Umbilical cord (tissue), 2 donors: ENCODE results near the gene STXBP4. TPM values are rescaled to one million over a fixed set of nuclear protein-coding genes. Genes with fewer than 3 reads are reported as not detected.
A peak's percentile ranks its signal among the peaks of the same experiment; 100 is the strongest.

ENCODE experiments used
- DNase-seq: peaks from one replicate; pipeline ENCODE4 v3.0.0-alpha.2; 2015; ENCODE audit warnings: low spot score
- total RNA-seq: library from RNA; depleted of rRNA; stranded (reverse); fragments of >200 nt; gene quantifications from one replicate; pipeline ENCODE4 v1.2.3, GENCODE V29; 2014; ENCODE audit warnings: low replicate concordance; ENCODE audit not compliant: insufficient read depth

Gene STXBP4
- total RNA-seq, 1 donor from 2014 or later = 23.6 TPM

DNA sequence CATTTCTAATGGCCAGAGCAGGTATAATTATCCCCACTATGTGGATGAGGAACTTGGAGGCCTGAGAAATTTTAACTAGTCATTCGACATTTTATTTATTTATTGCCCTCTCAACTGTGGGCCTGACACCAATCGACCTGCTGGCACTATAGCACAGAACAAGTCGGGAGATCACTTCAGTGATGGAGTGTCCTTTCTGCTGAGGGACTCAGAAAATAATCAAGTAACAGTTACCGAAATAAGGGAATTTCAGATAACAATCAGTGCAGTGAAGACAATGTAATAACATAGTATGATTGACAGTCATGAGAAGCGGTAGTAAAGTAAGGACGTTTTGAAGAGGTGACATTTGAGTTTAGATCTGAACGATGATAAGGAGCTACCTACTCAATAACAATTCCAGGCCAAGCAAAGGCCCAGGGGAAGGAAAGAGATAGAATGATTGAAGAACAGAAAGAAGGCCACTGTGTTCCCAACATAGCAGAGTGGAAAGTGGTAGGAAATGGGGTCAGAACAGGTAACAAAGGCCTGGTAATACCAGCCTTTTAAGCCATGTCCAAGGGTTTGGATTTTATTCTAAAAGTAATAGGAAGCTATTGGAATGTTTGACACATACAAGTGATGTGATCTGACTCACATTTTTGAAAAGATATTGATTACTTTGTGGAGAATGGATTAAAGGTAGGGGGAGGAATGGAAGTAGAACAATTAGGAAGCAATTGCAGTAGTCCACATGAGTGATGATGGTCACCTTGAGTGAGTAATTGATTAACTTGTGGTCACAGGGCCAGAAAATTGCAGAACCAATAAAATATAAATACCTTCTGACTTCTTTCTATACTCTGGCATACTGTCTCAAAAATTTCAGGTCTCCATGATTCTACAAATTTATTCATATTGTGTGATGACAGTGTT is 1.4 kb downstream of the STXBP4 start:
- DNase-seq = no peak

DNA sequence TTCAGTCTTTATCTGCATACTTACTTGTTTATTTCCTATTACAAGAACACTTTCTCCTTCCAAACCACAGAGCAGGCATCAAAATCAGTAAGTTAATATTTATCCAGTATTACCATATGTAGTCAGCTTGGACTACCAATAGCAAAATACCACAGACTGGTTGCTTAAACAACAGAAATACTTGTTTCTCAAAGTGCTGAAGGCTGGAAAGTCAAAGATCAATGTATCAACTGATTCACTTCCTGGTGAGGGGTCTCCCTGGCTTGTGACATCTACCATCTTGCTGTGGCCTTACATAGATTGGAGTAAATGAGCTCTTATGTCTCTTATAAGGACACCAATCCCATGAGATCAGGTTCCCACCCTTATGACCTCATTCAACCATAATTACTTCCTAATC is 2.6 kb downstream of the STXBP4 start:
- DNase-seq = no peak

DNA sequence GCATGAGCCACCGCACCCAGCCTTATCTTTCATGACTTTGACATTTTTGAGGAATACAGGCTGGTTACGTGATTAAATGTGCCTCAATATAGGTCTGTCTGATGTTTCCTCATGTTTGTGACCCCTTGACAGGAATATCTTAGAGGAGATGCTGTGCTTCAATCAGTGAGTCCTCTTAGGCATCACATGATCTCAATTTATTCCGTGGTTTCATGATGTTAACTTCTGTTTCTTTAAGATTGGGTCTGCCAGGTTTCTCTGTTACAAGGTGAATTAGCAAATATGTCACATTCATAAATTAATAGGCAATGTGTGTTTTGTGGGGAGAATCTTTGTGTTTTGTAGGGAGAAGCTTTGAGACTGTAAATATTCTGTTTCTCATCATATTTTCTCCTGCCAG is 3.3 kb downstream of the STXBP4 start:
- DNase-seq = no peak

DNA sequence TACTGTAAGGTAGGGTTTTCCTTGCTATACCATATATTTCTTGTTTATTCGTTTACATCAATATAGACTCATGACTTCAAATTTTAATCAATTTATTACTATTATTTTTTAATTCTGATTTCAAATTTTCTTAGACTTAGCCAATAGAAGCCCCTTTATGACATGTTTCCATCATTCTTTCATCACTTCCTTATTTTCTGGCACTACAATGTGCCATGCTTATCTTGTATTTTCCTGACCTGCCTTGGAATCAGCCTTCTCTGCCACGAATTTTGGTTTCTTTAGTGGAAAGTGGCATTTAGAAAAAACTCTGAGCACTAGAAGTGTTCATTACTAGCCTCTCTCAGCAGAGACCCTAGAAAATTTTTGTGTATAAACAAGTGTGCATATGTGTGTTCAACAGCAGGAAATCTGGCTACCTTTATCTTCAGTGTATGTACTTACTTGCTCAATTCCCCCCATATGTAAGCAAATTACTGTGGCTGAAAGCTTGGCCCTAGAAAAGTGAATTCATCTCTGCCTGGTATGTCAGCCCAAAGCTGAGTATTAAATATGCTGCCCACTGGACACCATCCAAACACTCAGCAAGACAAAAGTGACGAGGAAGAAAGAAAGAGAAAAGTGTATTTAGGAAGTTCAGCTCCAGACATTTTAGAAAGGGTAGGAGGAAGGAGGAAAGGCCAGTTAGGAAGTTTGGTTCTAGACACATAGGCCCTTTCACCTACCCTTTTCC is 4.0 kb downstream of the STXBP4 start:
- no peak for DNase-seq

DNA sequence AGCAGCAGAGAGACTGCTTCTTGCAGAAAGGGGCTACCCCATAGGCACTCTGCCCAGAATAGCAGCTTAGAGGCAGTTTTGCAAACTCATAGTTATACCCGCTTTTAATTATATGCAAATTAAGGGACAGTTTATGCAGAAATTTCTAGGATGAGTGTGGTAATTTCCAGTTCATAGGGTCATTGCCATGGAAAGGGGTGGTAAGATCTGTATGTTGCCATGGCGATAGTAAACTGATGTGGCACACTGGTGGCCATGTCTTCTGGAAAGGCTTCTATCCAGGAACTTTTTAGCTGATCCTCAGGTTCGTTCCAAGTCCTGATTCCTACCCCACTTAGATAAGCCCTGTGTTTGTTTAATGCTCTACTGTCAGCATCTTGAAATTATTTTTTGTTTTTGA is 6.2 kb downstream of the STXBP4 start:
- DNase-seq = no peak

DNA sequence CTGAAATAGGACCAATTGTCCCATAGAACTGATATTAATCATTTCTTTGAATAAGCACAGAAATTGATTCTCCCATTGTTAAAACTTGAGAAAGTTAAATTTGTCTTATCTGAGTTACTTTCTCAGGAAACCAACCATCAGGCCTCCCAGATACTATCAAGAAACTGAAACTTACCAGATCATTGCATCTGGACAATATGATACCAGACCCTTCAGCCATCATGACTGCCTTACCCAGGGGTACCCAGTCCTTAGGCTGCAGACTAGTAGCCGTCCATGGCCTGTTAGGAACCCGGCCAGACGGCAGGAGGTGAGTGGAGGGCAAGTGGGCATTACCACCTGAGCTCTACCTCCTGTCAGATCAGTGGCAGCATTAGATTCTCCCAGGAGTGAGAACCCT is 7.8 kb downstream of the STXBP4 start:
- DNase-seq = no peak

DNA sequence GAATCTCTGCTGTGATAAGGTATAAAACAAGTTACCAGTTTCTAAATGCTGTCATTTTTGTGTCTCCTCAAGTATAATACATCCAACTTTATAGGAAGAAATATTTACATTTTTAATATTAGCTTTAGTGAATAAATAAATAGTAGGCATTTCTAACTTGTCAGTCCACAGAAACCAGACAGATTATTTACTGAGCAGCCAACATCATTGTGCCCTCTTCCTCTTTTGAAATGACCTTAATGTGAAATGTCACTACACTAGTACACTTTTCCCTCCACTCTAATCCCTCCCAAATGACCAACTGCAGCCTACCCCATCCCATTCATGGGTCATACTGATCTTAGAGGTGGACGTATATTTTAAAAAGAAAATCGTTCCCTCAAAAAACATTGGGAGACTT is 9.2 kb downstream of the STXBP4 start:
- no peak for DNase-seq

DNA sequence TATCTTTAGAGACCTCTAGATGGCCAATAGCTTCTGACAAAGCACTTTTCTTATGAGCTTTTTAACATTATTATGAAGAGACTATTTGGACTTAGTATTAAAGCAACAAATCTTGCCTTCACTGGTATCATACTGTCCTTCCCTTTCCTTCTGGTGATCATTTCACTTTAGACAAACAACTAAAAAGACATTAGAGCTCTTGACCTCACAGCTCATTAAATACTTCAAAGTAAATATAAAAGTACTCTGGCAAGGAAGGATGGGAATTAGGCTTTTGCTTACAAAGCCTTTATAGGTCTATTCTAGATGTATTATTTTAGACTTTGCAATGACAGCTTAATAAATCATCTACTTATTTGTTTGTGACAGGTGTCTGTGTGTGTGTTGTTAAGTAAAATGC is 11.1 kb downstream of the STXBP4 start:
- DNase-seq = no peak

DNA sequence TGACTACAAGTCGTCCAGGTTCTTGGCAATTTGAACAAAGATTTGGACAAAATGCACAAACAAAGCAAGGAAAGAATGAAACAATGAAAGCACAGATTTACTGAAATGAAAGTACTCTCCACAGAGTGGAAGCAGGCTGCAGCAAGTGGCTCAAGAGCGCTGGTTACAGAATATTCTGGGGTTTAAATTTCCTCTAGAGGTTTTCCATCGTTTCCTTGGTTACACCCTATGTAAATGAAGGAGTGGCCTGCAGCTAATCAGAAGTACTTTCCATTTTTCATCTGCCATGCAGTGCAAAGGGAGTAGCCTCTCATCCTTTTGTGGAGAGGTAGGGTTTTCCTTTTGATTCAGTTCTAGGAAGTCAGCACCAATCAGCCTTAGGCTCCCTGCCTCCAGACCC is 11.8 kb downstream of the STXBP4 start:
- DNase-seq = no peak

DNA sequence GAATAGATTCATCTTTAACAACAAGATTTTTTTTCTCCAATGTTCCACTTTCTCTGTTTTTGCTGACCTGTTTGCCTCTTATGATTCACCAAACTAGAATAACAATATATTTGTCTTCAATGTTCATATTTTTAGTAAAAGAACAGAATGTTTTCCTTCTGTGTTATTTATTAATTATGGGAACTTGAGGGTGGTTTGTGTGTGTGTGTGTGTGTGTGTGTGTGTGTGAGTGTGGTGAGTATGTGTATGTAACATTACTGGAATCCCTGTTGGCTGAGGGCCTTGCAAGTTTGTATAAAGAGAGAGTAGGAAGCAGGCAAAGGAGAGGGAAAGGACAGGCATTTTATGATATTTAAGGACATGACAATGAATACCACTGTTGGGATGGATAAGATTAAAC is 13.8 kb downstream of the STXBP4 start:
- DNase-seq = no peak

DNA sequence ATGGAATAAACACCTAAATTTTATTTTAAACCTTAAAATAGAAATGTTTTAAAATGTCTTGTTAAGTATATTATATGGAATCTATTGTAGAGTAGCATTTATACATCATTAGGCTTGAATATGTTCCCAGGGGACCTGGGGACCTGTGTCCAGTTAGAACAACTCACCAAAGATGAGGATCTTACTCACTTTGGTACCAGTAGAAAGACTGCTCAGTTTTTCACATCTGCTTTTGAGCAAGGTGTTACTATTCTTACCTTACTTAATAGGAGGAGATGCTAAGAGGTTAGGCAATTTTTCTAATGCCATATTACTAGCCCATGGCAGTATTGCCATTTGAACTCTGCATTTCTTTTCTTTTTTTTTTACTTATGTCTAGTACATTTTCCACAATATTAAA is 14.7 kb downstream of the STXBP4 start:
- DNase-seq = no peak

DNA sequence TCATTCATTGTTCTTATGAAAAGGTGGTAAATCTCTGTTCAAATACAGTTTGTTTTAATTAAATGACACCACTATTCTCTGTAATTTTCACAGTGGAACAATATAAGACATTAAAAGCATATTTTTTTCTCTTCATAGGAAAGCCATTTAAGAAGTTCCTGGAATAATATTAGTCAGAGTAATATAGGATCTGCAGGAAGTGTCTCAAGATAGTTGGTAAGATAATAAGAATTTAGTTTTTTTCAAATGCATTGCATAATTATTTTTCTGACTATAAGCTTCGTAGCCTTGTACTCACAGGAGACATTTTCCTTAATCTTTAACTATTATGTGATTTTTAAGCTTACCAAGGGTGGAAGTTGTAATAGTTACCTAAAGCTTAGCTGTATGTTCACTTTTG is 16.9 kb downstream of the STXBP4 start:
- no peak for DNase-seq

DNA sequence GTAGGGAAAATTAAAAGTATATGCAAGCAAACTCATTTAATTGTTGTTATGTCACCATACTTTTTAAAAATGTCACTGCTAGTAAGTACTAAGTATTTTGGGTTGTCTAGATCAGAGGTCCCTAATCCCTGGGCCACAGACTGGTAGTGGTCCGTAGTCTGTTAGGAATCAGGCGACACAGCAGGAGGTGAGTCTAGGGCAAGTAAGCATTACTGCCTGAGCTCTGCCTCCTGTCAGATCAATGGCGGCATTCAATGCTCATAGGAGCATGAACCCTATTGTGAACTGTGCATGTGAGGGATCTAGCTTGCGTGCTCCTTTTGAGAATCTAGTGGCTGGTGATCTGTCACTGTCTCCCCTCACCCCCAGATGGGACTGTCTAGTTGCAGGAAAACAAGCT is 21.6 kb downstream of the STXBP4 start:
- DNase-seq = no peak

DNA sequence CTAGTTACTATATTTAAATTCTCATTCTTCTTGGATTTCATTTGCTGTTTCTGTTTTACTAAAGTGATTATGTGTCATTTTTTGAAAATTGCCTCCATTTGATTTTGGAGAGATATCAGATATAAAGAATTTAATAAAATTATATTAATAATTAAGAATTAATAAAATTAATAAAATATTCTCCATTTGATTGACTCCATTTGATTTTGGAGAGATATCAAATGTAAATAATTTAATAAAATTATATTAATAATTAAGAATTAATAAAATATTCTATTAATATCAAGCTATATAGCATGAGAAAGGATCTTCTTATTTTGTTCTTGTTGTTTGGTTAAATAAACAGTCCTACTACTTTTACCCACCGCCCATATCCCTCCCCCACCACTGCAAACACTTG is 23.0 kb downstream of the STXBP4 start:
- DNase-seq = no peak

DNA sequence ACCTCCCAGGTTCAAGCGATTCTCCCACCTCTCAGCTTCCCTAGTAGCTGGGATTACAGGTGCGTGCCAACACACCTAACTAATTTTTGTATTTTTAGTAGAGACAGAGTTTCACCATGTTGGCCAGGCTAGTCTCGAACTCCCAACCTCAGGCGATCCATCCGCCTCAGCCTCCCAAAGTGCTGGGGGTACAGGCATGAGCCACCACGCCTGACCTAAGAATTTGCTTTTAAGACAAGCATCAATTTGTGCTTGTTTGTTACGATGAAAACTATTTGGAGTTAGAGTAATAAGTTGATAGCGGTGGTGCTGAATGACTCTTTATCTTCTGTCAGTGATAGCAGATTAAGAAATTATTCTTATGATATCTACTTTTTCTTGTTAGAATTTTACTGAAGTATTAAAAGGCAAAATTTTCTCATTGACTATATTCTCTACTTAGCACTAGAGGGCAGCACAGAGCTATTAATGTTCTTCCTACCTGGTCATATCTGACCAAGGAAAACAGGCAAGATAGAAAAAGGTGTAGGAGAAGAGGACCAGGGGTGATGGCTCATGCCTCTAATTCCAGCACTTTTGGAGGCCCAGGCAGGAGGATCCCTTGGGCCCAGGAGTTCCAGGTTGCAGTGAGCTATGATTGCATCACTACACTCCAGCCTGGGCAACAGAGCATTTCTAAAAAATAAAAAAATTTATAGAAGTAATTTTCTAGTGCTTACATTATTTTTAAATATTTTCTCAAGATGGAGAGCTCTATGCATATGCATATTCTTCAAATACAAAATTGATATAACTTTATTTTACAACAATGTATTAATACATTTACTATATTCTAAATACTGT is 24.5 kb downstream of the STXBP4 start:
- DNase-seq = peak; percentile 45

DNA sequence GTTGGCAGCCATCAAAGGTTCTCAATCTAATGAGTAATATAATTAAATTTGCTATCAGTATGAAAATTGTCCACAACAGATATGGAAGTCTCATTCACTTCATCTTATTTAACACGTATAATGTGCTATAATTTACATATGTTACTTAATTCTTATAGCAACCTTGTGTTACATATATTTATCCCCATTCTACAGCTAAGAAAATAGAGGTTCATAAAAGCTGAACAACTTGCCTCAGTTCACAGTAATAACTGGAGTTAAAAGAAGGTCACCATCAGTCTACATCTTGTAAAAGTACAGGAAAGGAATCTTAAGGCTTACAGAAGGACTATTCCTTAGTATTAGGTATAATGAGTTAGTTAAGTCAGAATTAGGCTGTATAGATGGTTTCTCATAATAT is 27.9 kb downstream of the STXBP4 start:
- DNase-seq = no peak

DNA sequence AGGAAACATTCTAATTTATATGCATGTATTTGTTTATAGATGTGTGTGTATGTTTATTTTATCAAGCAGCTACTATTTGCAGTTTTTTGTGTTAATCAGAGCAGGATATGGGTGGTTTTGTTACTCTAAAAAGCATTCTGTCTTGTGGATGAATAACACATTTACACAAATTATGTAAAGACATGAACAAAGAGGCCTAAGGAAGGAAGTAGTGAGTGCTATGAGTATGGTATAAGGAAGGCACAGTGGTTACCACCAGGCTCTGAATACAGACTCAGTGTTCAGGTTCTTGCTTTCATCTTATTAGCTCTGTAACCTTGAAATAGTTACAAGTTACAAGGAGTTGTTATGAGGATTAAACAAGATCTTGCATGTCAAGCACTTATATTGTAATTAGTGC is 33.9 kb downstream of the STXBP4 start:
- no peak for DNase-seq

DNA sequence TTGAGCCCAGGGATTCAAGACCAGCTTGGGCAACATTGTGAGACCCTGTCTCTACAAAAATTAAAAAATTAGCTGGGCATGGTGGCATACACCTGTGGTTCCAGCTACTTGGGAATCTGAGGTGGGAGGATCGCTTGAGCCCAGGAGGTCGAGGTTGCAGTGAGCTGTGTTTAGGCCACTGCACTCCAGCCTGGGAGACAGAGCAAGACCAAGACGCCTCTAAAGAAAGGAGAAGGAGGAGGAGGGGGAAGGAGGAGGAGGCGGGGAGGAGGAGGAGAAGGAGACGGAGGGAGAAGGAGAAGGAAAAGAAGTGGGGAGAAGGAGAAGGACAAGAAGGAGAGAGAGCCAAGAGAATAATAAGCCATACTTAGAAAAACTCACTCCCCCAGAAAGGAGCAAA is 35.9 kb downstream of the STXBP4 start:
- no peak for DNase-seq

DNA sequence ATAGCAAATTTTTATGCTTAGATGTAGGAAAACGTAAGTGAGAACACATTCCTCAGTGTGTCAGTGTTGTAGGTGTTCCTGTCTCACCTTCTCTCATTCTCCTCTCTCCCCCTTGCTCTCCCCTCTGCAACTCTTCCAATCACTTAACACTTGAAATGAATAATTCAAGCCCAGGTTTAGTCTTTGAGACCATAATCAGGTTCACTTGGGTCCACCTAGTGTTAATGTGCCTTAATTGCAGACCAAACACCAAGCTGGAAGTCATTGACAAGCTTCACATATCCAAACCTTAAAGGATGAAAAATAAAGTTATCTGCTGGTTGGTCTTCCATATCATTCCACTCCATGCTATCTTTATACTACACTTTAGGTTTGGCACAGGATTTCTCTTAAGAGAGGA is 37.0 kb downstream of the STXBP4 start:
- no peak for DNase-seq

DNA sequence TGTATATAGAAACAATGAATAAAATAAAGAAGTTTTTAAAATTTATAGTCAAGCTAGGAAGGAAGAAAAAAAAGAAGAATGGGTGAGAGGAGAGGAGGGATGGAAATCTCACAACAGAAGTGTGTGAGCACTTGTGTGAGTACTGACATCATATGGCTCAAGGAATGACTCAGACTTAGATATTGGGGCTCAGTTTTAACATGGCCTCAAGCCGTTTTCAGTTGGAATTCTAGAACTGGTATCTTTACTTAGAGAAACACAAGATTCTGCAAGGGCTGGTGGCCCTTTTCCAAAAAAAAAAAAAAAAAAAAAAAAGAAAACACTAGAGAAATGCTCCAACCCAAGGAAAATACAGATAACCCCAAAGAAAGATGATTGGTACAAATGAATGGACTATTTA is 55.1 kb downstream of the STXBP4 start:
- no peak for DNase-seq

DNA sequence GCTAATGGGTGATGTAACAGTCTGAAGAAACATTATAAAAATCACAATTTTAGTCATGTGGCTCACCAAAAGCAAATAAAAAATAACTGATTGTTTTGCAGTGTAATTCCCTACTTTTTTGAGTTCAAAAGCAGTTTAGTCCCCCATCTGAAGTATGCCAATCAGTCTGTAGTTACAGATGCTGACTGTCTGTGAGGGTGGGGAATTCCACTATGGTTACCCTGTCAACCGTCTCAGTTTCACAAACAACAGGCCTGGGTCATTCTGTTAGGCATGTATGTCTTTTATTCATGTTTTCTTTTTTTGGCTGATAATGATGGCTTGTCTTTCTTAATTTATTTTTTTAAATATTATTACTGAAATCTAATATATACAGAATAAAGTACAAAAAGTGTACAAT is 69.3 kb downstream of the STXBP4 start:
- DNase-seq = no peak

DNA sequence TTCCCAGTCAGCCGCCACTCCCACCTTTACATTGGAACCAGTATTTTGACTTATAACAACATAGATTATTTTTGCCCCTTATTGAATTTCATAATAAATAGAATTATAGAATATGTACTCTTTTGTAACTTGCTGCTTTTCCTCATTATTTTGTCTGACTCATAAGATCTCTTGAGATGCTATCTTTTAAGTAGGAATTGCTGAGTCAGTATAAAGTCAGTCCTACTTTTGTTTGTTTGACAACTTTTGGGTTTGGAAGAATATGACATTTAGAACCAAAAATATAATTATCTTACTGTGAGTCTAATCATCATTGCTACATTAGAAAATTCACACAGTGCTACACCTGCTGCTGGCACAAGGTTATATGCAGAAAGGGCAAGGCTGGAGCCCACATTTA is 69.7 kb downstream of the STXBP4 start:
- no peak for DNase-seq
